A549 (cell line): Measurements from ENCODE around the gene SERPIND1. TPM values are rescaled to one million over a fixed set of nuclear protein-coding genes. Genes with fewer than 3 reads are reported as not detected.
A peak's percentile ranks its signal among the peaks of the same experiment; 100 is the strongest.

ENCODE experiments used
- ATAC-seq, 2 experiments: fragments of 200-7000 bp in 1 of 2; fragments of >200 bp in 1 of 2; cut with Nextera tagmentation in 1 of 2; cut with Tn5 transposase in 1 of 2; 3 replicates each; pipeline versions ENCODE4 v1.8.0 to v1.9.1; 2018 to 2020; ENCODE audit warnings: mild to moderate bottlenecking in 1 of 2, moderate library complexity in 1 of 2
- CTCF ChIA-PET: fragments of 300-600 bp; sonication (Branson Sonifier 250); formaldehyde crosslinking; extraction: SDS; loops from one replicate; lab custom pipeline; 2021; ENCODE audit warnings: antibody characterized with exemption, inconsistent platforms; lab: Yijun Ruan, JAX
- POLR2A ChIA-PET: fragments of 350-600 bp; formaldehyde crosslinking; extraction: SDS; loops from one replicate; lab custom pipeline; 2021; ENCODE audit warnings: antibody characterized with exemption, inconsistent platforms; lab: Yijun Ruan, JAX
- DNase-seq, 2 experiments: peaks; one replicate each; pipeline versions ENCODE4 v3.0.0 to v3.0.0-alpha.2; 2011 to 2016; ENCODE audit warnings: low read depth in 1 of 2, low spot score in 1 of 2
- FAIRE-seq: peaks from 2 replicates; lab custom pipeline; 2011; peaks lifted over from hg19 to GRCh38; lab: Jason Lieb, UNC
- H3K27ac ChIP-seq, 2 experiments: fragments of >200 bp; sonication (Bioruptor Twin); formaldehyde crosslinking; 3 replicates each; pipeline ENCODE4 v1.5.1; 2016 to 2017
- H3K4me1 ChIP-seq: fragments of >200 bp; sonication (Bioruptor Twin); formaldehyde crosslinking; 3 replicates; pipeline ENCODE4 v1.6.1; 2016
- H3K4me2 ChIP-seq: fragments of >200 bp; sonication (Bioruptor Twin); formaldehyde crosslinking; 3 replicates; pipeline ENCODE4 v1.6.1; 2016
- H3K4me3 ChIP-seq: fragments of >200 bp; sonication (Bioruptor Twin); formaldehyde crosslinking; 3 replicates; pipeline ENCODE4 v1.5.1; 2016
- H3K9me3 ChIP-seq: fragments of >200 bp; sonication (Bioruptor Twin); formaldehyde crosslinking; 3 replicates; pipeline ENCODE4 v1.6.1; 2016
- ATOH8 ChIP-seq: fragments of 250-450 bp; sonication (Bioruptor Pico); IDR thresholded peaks from 2 replicates; pipeline ENCODE4 v1.5.0; 2020; ENCODE audit warnings: low read depth, mild to moderate bottlenecking, moderate library complexity
- BCL3 ChIP-seq: fragments of >200 bp; sonication (Bioruptor Twin); formaldehyde crosslinking; IDR thresholded peaks from 3 replicates; pipeline ENCODE4 v1.6.1; 2016
- CHD4 ChIP-seq: fragments of 200-600 bp; sonication (generic); IDR thresholded peaks from 2 replicates; pipeline ENCODE4 v1.6.1; 2016; ENCODE audit warnings: antibody characterized with exemption, mild to moderate bottlenecking, borderline replicate concordance
- EHF ChIP-seq: fragments of 250-450 bp; sonication (Bioruptor Pico); IDR thresholded peaks from 2 replicates; pipeline ENCODE4 v1.5.0; 2020; ENCODE audit warnings: mild to moderate bottlenecking
- FOSB ChIP-seq: fragments of 250-450 bp; sonication (Bioruptor Pico); IDR thresholded peaks from 2 replicates; pipeline ENCODE4 v1.5.0; 2020; ENCODE audit warnings: mild to moderate bottlenecking, moderate library complexity
- GATA3 ChIP-seq: IDR thresholded peaks from 2 replicates; pipeline ENCODE4 v1.6.1; 2012; ENCODE audit warnings: borderline replicate concordance
- HDAC2 ChIP-seq: fragments of 200-600 bp; sonication (generic); IDR thresholded peaks from 2 replicates; pipeline ENCODE4 v1.6.1; 2016
- HES2 ChIP-seq: fragments of >200 bp; sonication (Bioruptor Twin); formaldehyde crosslinking; IDR thresholded peaks from 2 replicates; pipeline ENCODE4 v1.6.1; 2016
- JUN ChIP-seq, 2 experiments: fragments of >200 bp; sonication (Bioruptor Twin); formaldehyde crosslinking; IDR thresholded peaks; 2 replicates in 1 of 2; 3 replicates in 1 of 2; pipeline ENCODE4 v1.6.1; 2016 to 2017
- NFE2L2 ChIP-seq: fragments of 150-350 bp; conservative IDR thresholded peaks from 2 replicates; pipeline ENCODE4 v1.6.1; 2014; ENCODE audit warnings: low read length
- POLR2A ChIP-seq: IDR thresholded peaks from 2 replicates; pipeline ENCODE4 v1.6.1; 2012; ENCODE audit warnings: mild to moderate bottlenecking, low read length
- REST ChIP-seq: fragments of 200-600 bp; sonication (generic); IDR thresholded peaks from 2 replicates; pipeline ENCODE4 v1.6.1; 2016; ENCODE audit warnings: antibody characterized with exemption, mild to moderate bottlenecking, moderate library complexity
- SMC3 ChIP-seq: fragments of >200 bp; sonication (Bioruptor Twin); formaldehyde crosslinking; IDR thresholded peaks from 3 replicates; pipeline ENCODE4 v1.6.1; 2018; ENCODE audit warnings: inconsistent platforms
- SREBF2 ChIP-seq: fragments of 450-650 bp; IDR thresholded peaks from 2 replicates; pipeline ENCODE4 v1.6.1; 2014; ENCODE audit warnings: mild to moderate bottlenecking, moderate library complexity
- ZC3H11A ChIP-seq: fragments of 450-650 bp; IDR thresholded peaks from 2 replicates; pipeline ENCODE4 v1.6.1; 2014; ENCODE audit warnings: antibody characterized with exemption, mild to moderate bottlenecking
- ZNF302 ChIP-seq: fragments of 250-450 bp; sonication (Bioruptor Pico); IDR thresholded peaks from 2 replicates; pipeline ENCODE4 v1.9.0; 2021; ENCODE audit warnings: inconsistent platforms, mild to moderate bottlenecking, moderate library complexity
- ZSCAN20 ChIP-seq: fragments of 250-450 bp; sonication (Bioruptor Pico); IDR thresholded peaks from 2 replicates; pipeline ENCODE4 v1.8.0; 2022; ENCODE audit warnings: mild to moderate bottlenecking, moderate library complexity
- WGBS: methylation state at CpG from one replicate; pipeline ENCODE4 v1.1.6; 2017; ENCODE audit errors: missing lambda C conversion rate; 5-methylcytosine and 5-hydroxymethylcytosine counted together
- polyA plus RNA-seq, 4 experiments: library from polyadenylated mRNA; depleted of rRNA in 3 of 4; stranded (reverse); fragments of >200 nt; fragmentation: RNase III in 1 of 4; extraction: RNeasy Plus Mini Kit Qiagen cat#74134 plus additional on column Dnase treatment in 1 of 4; gene quantifications; 2 replicates in 3 of 4; 3 replicates in 1 of 4; pipeline ENCODE4 v1.2.3, GENCODE V29; 2011 to 2017

The SERPIND1 gene
- polyA plus RNA-seq, 2 of the 4 experiments (the other 2 are of a cell fraction) = not detected

- Histone ChIP-seq H3K9me3 (no peaks in the 10 kb centered on the region), H3K4me1 (peaks cover 6% of the 10 kb centered on the region; the same call in 1 of the 3 replicates), H3K4me3 (no peak overlapping the region), H3K27ac (no peak overlapping the region), H3K4me2 (no peak overlapping the region)
- POLR2A ChIA-PET = no interaction called here
- 100% methylated on average over 2 of the region's 3 CpGs for WGBS
- no peak for TF ChIP-seq HES2
- no peak for TF ChIP-seq POLR2A
- no peak for TF ChIP-seq NFE2L2
- no peak for TF ChIP-seq ZC3H11A
- no peak for TF ChIP-seq SREBF2
- no peak for TF ChIP-seq FOSB (CRISPR knock-in tag)
- TF ChIP-seq JUN (IDR thresholded peaks at IDR 0.05) = no peak
- no peak for TF ChIP-seq REST
- no peak for ATAC-seq
- CTCF ChIA-PET = interaction anchor here (1.3 kb wide), 1 partner anchor 34 kb away, joined by 3 read pairs; no protein-coding TSS in a partner anchor
- FAIRE-seq = no peak
- DNase-seq = no peak
Observed at GRCh38 chr22:20749453-20749852, 24.5 kb upstream of the SERPIND1 start.

- DNase-seq = peak; percentile 22 to 25
- FAIRE-seq = no peak
- no peak overlapping the region for H3K4me3 ChIP-seq
- no peak for TF ChIP-seq HDAC2
- TF ChIP-seq ZNF302 (CRISPR knock-in tag) = no peak
- TF ChIP-seq BCL3 = no peak
- no peak for TF ChIP-seq ZSCAN20 (CRISPR knock-in tag)
- no peak for TF ChIP-seq EHF
- no peak for TF ChIP-seq ATOH8 (CRISPR knock-in tag)
- TF ChIP-seq GATA3 = no peak
- TF ChIP-seq CHD4 = no peak
- no peak for TF ChIP-seq SMC3
- no peak overlapping the region for H3K27ac ChIP-seq
- H3K4me2 ChIP-seq = no peak overlapping the region
- WGBS = 67% methylated on average over 6 of the region's 9 CpGs
- peaks cover 6% of the 10 kb centered on the region; the same call in 1 of the 3 replicates for H3K4me1 ChIP-seq
- no peaks in the 10 kb centered on the region for H3K9me3 ChIP-seq
- CTCF ChIA-PET = interaction anchor here (1.1 to 1.4 kb wide), 4 partner anchors 8 to 33 kb away, joined by 3 to 4 read pairs (median 4); no protein-coding TSS in a partner anchor
- peak; percentile 70 to 78; a peak in 5 of 6 replicates for ATAC-seq
- POLR2A ChIA-PET = no interaction called here
Observed at GRCh38 chr22:20750461-20751184, 23.3 kb upstream of the SERPIND1 start.
